ENCODE results near the gene KLHL3. TPM values are rescaled to one million over a fixed set of nuclear protein-coding genes. Genes with fewer than 3 reads are reported as not detected.
"Not testable (repeated sequence)": the region's sequence is repeated elsewhere in the genome, so short reads cannot be mapped to it uniquely, and the experiment has no call there.

Gene KLHL3
- total RNA-seq, 1 experiment from 2014 or later = 15.7 TPM

DNA sequence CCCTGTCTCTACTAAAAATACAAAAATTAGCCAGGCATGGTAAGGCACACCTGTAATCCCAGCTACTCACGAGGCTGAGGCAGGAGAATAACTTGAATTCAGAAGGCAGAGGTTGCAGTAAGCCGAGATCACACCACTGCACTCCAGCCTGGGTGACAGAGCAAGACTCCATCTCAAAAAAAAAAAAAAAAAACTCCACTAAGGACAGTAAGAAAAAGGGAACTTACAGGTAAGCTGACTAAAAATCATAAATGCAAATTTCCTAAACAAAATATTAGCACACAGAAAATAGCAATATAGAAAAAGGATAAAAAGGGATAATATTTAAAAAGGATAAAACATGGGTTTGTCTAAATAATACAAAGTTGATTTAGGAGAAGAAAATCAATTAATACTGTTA is 46.2 kb upstream of the KLHL3 start:
- Mint-ChIP-seq H3K4me3 (no peak overlapping the region), H3K27me3 (ENCODE audit: low read depth) (peaks cover 12% of the 10 kb centered on the region), H3K4me1 (no peaks in the 10 kb centered on the region), H3K36me3 (no peaks in the 10 kb centered on the region), H3K27ac (no peak overlapping the region), H3K9me3 (peaks cover 8% of the 10 kb centered on the region)
- ChIA-PET POLR2A (interaction anchor here (0.6 kb wide), 1 partner anchor 101 kb away, joined by 3 read pairs; no protein-coding TSS in a partner anchor), CTCF (no interaction called here)
- ATAC-seq (no peak), DNase-seq (ENCODE audit: low spot score) (no peak)
- no peak for TF ChIP-seq NFATC4 (CRISPR knock-in tag; IDR thresholded peaks at IDR 0.05)
- no peak for TF ChIP-seq CREB1 (CRISPR knock-in tag; IDR thresholded peaks at IDR 0.05)
- no peak for TF ChIP-seq ZMAT4 (CRISPR knock-in tag; IDR thresholded peaks at IDR 0.05)
- TF ChIP-seq, protein P1, sequence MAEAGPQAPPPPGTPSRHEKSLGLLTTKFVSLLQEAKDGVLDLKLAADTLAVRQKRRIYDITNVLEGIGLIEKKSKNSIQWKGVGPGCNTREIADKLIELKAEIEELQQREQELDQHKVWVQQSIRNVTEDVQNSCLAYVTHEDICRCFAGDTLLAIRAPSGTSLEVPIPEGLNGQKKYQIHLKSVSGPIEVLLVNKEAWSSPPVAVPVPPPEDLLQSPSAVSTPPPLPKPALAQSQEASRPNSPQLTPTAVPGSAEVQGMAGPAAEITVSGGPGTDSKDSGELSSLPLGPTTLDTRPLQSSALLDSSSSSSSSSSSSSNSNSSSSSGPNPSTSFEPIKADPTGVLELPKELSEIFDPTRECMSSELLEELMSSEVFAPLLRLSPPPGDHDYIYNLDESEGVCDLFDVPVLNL (CRISPR knock-in tag; IDR thresholded peaks at IDR 0.05; ENCODE audit: borderline replicate concordance, low read depth) = no peak
- no peak for TF ChIP-seq OVOL2 (CRISPR knock-in tag; IDR thresholded peaks at IDR 0.05; ENCODE audit: borderline replicate concordance)
- TF ChIP-seq, protein P2, sequence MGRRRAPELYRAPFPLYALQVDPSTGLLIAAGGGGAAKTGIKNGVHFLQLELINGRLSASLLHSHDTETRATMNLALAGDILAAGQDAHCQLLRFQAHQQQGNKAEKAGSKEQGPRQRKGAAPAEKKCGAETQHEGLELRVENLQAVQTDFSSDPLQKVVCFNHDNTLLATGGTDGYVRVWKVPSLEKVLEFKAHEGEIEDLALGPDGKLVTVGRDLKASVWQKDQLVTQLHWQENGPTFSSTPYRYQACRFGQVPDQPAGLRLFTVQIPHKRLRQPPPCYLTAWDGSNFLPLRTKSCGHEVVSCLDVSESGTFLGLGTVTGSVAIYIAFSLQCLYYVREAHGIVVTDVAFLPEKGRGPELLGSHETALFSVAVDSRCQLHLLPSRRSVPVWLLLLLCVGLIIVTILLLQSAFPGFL (CRISPR knock-in tag; IDR thresholded peaks at IDR 0.05; ENCODE audit: borderline replicate concordance) = no peak
- no peak for TF ChIP-seq ZNF263 (CRISPR knock-in tag; IDR thresholded peaks at IDR 0.05; ENCODE audit: low read depth)
- no peak for TF ChIP-seq JUN (CRISPR knock-in tag; IDR thresholded peaks at IDR 0.05)
- TF ChIP-seq HMGXB4 (CRISPR knock-in tag; IDR thresholded peaks at IDR 0.05) = no peak
- no peak for TF ChIP-seq E2F5 (CRISPR knock-in tag; IDR thresholded peaks at IDR 0.05)
- TF ChIP-seq HMGA2 (CRISPR knock-in tag; IDR thresholded peaks at IDR 0.05) = no peak
- no peak for TF ChIP-seq RELA (CRISPR knock-in tag; IDR thresholded peaks at IDR 0.05; ENCODE audit: borderline replicate concordance)
- TF ChIP-seq ZNF232 (CRISPR knock-in tag; IDR thresholded peaks at IDR 0.05) = no peak
- TF ChIP-seq CBFB (CRISPR knock-in tag; IDR thresholded peaks at IDR 0.05; ENCODE audit: low read depth) = no peak
- no peak for TF ChIP-seq TCF7 (CRISPR knock-in tag; IDR thresholded peaks at IDR 0.05; ENCODE audit: low read depth)
- no peak for TF ChIP-seq ESRRA (CRISPR knock-in tag; IDR thresholded peaks at IDR 0.05; ENCODE audit: borderline replicate concordance)
- TF ChIP-seq JAZF1 (CRISPR knock-in tag; IDR thresholded peaks at IDR 0.05) = no peak
- no peak for TF ChIP-seq ZBTB21 (CRISPR knock-in tag; IDR thresholded peaks at IDR 0.05; ENCODE audit: borderline replicate concordance)
- TF ChIP-seq ELF4 (CRISPR knock-in tag; IDR thresholded peaks at IDR 0.05; ENCODE audit: low read depth) = no peak
- no peak for TF ChIP-seq ZNF396 (CRISPR knock-in tag; IDR thresholded peaks at IDR 0.05; ENCODE audit: borderline replicate concordance)

DNA sequence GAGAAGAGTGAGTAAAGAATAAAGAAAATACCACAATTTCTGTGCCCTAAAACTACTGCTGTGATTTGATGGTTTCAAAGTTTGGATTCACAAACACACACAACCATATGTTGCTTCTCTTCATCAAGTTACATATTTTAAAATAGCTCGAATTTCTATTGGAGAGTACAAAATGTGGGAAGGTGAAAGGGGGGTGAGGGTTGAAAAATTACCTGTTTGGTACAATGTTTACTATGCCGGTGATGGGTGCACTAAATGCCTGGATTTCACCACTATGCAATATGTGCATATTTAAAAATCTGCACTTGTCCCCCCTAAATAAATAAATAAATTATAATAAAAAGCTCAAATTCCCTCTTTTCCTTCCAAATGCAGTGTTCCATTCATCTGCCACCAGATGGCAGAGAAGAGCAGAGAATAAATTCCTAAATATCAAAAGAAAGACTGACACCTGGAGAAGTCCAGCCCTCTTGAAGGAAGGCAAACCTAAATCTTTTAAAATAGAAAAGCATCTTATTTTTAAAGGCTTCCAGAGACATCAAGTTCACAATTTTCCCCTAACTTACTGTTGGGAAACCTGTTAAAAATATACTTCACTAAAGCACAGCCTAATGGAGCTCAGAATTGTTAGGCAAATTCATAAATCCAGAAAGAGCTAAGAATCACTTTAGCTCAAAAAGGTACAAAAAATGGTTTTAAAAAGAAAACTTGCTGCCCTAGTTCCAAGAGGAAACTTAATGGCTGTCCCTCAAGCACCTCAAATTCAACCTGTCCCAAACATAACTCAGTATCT is 43.1 kb upstream of the KLHL3 start:
- Mint-ChIP-seq H3K36me3 (no peaks in the 10 kb centered on the region), H3K4me1 (no peaks in the 10 kb centered on the region), H3K27me3 (ENCODE audit: low read depth) (peaks cover 9% of the 10 kb centered on the region), H3K4me3 (no peak overlapping the region), H3K9me3 (peaks cover under 1% of the 10 kb centered on the region; the same call in 1 of the 2 replicates), H3K27ac (no peak overlapping the region)
- CTCF ChIA-PET = interaction anchor here (0.5 to 2.6 kb wide), 63 partner anchors 8 to 556 kb away, joined by 3 to 97 read pairs (median 5); partner anchors contain the start of genes HNRNPA0, MYOT and PKD2L2
- peak; percentile 57 for TF ChIP-seq CTCF (IDR thresholded peaks at IDR 0.05)
- TF ChIP-seq USF2 (CRISPR knock-in tag; IDR thresholded peaks at IDR 0.05) = no peak
- ATAC-seq (no peak), DNase-seq (ENCODE audit: low spot score) (no peak)
- POLR2A ChIA-PET = interaction anchor here (0.5 kb wide), 1 partner anchor 91 kb away, joined by 3 read pairs; no protein-coding TSS in a partner anchor

- DNase-seq (ENCODE audit: low spot score); H3K27ac Mint-ChIP-seq; ATAC-seq; POLR2A ChIA-PET; H3K27me3 Mint-ChIP-seq (ENCODE audit: low read depth); H3K4me3 Mint-ChIP-seq; H3K4me1 Mint-ChIP-seq: not testable (repeated sequence)
- H3K9me3 Mint-ChIP-seq = peaks cover 50% of the 10 kb centered on the region
- H3K36me3 Mint-ChIP-seq = peaks cover 32% of the 10 kb centered on the region
- CTCF ChIA-PET = interaction anchor here (0.9 kb wide), 1 partner anchor 11 kb away, joined by 3 read pairs; no protein-coding TSS in a partner anchor
Measured at GRCh38 chr5:137767937-137768336, 32.0 kb upstream of the KLHL3 start.
